GM18907 (cell line): ENCODE measurements around the gene CADM2.
"Not testable (repeated sequence)": the region's sequence is repeated elsewhere in the genome, so short reads cannot be mapped to it uniquely, and the experiment has no call there.

ENCODE experiments used
- ATAC-seq: cut with Tn5 transposase; IDR thresholded peaks from one replicate; pipeline ENCODE4 v1.9.1; 2021; ENCODE audit warnings: mild to moderate bottlenecking, moderate library complexity; ENCODE audit not compliant: unreplicated experiment

The CADM2 gene

GRCh38 chr3:85881833-85882393, 923.1 kb downstream of the CADM2 start:
- ATAC-seq, result no peak

DNA sequence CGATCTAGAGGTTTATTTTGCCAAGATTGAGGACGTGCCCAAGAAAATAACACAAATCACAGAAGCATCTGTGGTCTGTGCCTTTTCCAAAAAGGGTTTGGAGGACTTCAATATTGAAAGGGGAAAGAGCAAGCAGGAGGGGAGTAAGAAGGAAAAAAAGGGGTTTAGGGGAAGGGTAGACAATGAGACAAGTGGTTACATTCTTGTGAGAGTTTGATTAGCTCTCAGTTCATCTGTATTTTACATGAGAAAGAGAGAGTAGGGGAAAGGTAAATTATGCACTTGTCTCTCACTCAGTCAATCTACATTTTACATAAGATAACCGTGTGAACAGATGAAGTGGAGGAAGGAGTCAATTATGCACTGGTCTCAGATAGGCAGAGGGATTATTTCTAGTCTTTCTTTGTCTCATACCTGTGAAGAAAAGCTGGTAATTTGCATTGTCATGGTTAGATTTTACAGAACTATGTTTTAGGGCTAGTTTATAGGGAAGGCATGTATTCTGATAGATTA, 931.3 kb downstream of the CADM2 start:
- no peak for ATAC-seq

DNA sequence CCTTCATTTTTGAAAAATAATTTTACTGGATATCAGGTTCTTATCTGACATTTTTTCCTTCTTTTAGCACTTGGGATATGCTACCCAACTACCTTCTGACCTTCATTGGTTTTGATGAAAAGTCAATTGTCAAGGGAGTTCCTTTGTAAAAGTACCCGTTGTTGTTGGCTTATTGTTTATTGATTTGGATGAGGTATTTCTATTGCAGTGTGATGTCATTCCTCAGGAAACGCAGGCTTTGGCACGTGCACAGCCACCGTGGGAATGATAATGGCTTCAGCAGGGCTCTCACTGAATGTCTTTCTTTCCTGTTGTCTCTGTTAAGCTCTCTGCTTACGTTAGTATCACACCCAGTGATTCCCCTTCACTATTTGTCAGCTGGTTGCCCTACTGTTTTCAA, 944.6 kb downstream of the CADM2 start:
- no peak for ATAC-seq

DNA sequence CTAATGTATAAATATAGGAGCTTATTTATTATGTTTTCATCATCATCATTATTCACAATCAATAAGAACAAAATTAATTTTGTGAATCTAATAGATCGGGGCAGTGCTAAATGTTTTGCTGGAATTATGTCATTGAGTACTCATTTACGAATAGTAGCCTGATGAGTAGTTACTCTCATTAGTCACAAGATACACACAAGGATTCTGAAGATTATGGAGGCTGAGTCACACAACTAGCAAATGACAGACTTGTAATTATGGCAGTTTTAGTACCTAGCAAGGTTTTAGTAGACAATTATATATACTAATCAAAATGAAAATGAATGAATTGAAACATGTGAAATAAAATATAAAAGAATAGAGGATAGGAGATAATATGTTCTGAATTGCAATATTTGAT, 954.2 kb downstream of the CADM2 start:
- ATAC-seq, result no peak

- ATAC-seq, result no peak
Measured at GRCh38 chr3:85922374-85922773, 963.6 kb downstream of the CADM2 start.

DNA sequence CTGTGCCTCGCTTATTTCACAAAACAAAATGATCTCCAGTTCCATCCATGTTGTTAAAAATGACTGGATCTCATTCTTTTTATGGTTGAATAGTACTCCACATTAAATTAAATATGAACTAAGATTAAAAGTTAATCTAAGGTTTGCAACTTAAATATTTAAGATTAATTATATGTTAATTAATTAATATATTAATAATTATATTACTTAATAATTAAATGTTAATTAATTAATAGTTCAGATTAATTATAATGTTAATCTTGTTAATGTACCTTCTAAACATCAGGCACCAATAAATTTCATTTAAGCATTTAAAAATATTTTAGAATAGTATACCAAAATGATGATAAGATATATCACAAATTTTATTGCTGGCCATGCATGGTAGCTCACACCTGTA, 971.9 kb downstream of the CADM2 start:
- ATAC-seq, result no peak

GRCh38 chr3:85933326-85933725, 974.5 kb downstream of the CADM2 start:
- no peak for ATAC-seq

GRCh38 chr3:85935171-85935570, 976.4 kb downstream of the CADM2 start:
- no peak for ATAC-seq

GRCh38 chr3:85939074-85939482, 980.3 kb downstream of the CADM2 start:
- ATAC-seq, result no peak

DNA sequence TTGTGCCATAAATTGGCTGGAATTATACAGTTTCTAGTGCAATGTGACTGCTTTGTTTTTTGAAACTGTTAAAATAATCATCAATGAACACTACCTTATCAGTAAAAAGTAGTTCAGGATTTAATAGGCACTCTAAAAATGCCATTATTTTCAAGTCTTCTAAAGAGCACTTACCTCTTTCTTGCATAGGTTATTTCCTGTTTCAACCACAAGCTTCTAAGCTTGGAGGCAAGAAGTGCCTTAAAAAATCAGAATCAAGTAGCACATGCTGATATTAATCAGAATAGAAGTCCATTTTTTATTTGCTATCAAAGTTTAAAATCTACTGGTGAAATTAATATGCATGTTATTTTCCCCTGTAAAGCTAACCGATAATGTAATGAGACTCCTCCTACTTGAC, 991.6 kb downstream of the CADM2 start:
- no peak for ATAC-seq

- no peak for ATAC-seq
Measured at GRCh38 chr3:85960793-85961192, 1002.0 kb downstream of the CADM2 start.

GRCh38 chr3:85977615-85978338, 1019.0 kb downstream of the CADM2 start:
- ATAC-seq, result no peak

GRCh38 chr3:85979034-85979433, 1020.2 kb downstream of the CADM2 start:
- no peak for ATAC-seq

GRCh38 chr3:85989581-85989980, 1030.8 kb downstream of the CADM2 start:
- ATAC-seq, result not testable (repeated sequence)

GRCh38 chr3:86029590-86029989, 1070.8 kb downstream of the CADM2 start:
- ATAC-seq, result no peak

- ATAC-seq, result no peak
Measured at GRCh38 chr3:86037916-86038315, 1079.1 kb downstream of the CADM2 start.

GRCh38 chr3:86046436-86047136, 1087.8 kb downstream of the CADM2 start:
- ATAC-seq, result no peak

DNA sequence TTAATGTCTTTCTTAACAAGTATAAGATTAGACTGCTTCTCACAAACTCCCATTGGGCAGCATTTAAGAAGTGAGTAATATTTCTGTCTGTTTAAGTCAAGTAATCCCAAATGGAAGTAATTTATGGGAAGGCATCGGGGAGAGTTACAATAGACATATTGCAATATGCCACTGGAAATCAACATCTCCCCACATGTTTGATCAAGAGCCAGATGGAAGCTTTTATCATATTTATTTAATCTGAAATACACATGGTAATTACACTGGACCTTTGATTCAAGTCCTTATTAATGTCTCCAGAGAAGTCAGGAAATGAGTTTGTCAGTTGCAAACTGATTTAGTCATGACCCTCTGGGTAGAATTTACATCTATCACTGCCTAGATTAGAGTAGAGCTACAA, 1088.4 kb downstream of the CADM2 start:
- no peak for ATAC-seq

- ATAC-seq, result no peak
Measured at GRCh38 chr3:86051058-86051457, 1092.3 kb downstream of the CADM2 start.

- ATAC-seq, result no peak
Measured at GRCh38 chr3:86056032-86056431, 1097.2 kb downstream of the CADM2 start.

DNA sequence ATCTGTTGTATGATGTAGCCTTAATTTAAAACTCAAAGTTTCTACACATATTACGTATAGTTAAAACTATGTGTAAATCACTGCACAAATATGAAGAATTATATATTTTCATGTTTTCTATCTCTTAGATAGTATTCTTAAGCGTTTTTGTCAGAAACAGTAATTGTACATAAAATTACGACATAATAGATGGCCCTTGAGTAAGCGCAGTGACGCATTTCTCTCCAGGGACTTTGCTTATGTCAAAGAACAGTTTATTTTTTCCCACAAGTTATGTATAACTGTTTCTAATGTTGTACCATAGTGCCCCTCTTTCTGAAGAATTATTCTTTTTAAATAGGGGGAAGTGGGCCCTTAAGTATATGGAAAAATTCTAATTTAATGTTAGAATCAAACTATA, 1098.2 kb downstream of the CADM2 start:
- ATAC-seq, result no peak

GRCh38 chr3:86073799-86074198, 1115.0 kb downstream of the CADM2 start:
- no peak for ATAC-seq
